ENCODE results near the gene CADM2.

GRCh38 chr3:84977021-84977420, 18.2 kb downstream of the CADM2 start:
- TF ChIP-seq, protein P1, sequence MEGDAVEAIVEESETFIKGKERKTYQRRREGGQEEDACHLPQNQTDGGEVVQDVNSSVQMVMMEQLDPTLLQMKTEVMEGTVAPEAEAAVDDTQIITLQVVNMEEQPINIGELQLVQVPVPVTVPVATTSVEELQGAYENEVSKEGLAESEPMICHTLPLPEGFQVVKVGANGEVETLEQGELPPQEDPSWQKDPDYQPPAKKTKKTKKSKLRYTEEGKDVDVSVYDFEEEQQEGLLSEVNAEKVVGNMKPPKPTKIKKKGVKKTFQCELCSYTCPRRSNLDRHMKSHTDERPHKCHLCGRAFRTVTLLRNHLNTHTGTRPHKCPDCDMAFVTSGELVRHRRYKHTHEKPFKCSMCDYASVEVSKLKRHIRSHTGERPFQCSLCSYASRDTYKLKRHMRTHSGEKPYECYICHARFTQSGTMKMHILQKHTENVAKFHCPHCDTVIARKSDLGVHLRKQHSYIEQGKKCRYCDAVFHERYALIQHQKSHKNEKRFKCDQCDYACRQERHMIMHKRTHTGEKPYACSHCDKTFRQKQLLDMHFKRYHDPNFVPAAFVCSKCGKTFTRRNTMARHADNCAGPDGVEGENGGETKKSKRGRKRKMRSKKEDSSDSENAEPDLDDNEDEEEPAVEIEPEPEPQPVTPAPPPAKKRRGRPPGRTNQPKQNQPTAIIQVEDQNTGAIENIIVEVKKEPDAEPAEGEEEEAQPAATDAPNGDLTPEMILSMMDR (IDR thresholded peaks at IDR 0.05), result no peak
- no peak for TF ChIP-seq ZFX (IDR thresholded peaks at IDR 0.05; ENCODE audit: borderline replicate concordance)
